K562 (cell line): ENCODE measurements around the gene SLC25A45. TPM values are rescaled to one million over a fixed set of nuclear protein-coding genes. Genes with fewer than 3 reads are reported as not detected.

Source experiments
- ATF7 ChIP-seq: fragments of 450-650 bp; IDR thresholded peaks from 2 replicates; pipeline ENCODE4 v1.7.1; 2014; ENCODE audit warnings: mild to moderate bottlenecking, moderate library complexity
- CEBPB ChIP-seq: fragments of 450-650 bp; IDR thresholded peaks from 2 replicates; pipeline ENCODE4 v1.6.1; 2016; ENCODE audit warnings: missing genetic modification characterization, missing compliant biosample characterization
- CEBPG ChIP-seq, 3 experiments: fragments of 200-800 bp in 1 of 3; sonication (Bioruptor generic) in 1 of 3; sonication (generic) in 1 of 3; formaldehyde crosslinking in 1 of 3; IDR thresholded peaks in 2 of 3; conservative IDR thresholded peaks in 1 of 3; 2 replicates each; pipeline versions ENCODE4 v1.6.1 to v1.8.0; 2016 to 2022; ENCODE audit warnings: missing compliant biosample characterization in 2 of 3, missing genetic modification characterization in 2 of 3, mild to moderate bottlenecking in 1 of 3, missing genetic modification reagents in 1 of 3
- ERF ChIP-seq: fragments of 450-650 bp; formaldehyde crosslinking; IDR thresholded peaks from 2 replicates; pipeline ENCODE4 v1.4.0; 2020; ENCODE audit warnings: mild to moderate bottlenecking, mixed read lengths
- SUPT5H ChIP-seq: fragments of 450-650 bp; IDR thresholded peaks from 2 replicates; pipeline ENCODE4 v1.6.1; 2016
- TCF3 ChIP-seq: sonication (generic); formaldehyde crosslinking; IDR thresholded peaks from 2 replicates; pipeline ENCODE4 v1.4.0; 2020; ENCODE audit warnings: mild to moderate bottlenecking, missing genetic modification reagents
- ZC3H4 ChIP-seq: sonication (generic); formaldehyde crosslinking; IDR thresholded peaks from 2 replicates; pipeline ENCODE4 v1.9.0; 2021; ENCODE audit warnings: missing genetic modification reagents, borderline replicate concordance
- ZNF384 ChIP-seq: IDR thresholded peaks from 2 replicates; pipeline ENCODE4 v1.6.1; 2012; ENCODE audit warnings: low read depth, low read length, improper control_type of control experiment
- ZNF696 ChIP-seq: fragments of 250-450 bp; sonication (Bioruptor Pico); conservative IDR thresholded peaks from 2 replicates; pipeline ENCODE4 v1.4.0; 2020; ENCODE audit warnings: mild to moderate bottlenecking, moderate library complexity
- polyA plus RNA-seq, 8 experiments: library from polyadenylated mRNA; depleted of rRNA in 4 of 8; stranded (reverse) in 5 of 8; unstranded in 3 of 8; fragments of >200 nt; fragmentation: Nextera tagmentation in 2 of 8; fragmentation: Illumina TruSeq in 1 of 8; extraction: Ambion mirVana in 2 of 8; extraction: Trizol in 1 of 8; gene quantifications; 2 replicates each; pipeline versions ENCODE4 v1.2.1 to v1.2.3, GENCODE V29; 2011 to 2014; ENCODE audit warnings: inconsistent platforms in 1 of 8, missing spikeins in 1 of 8
- total RNA-seq, 7 experiments: library from RNA; depleted of rRNA in 6 of 7; stranded (reverse); fragments of >200 nt in 6 of 7; fragmentation: Illumina TruSeq in 2 of 7; extraction: Trizol in 2 of 7; gene quantifications; 2 replicates each; pipeline versions ENCODE4 v1.2.1 to v1.2.3, GENCODE V29; 2011 to 2021; ENCODE audit warnings: low replicate concordance in 1 of 7
- TF ChIP-seq, protein P1 (sequence below), 2 experiments: fragments of 450-650 bp; formaldehyde crosslinking in 1 of 2; IDR thresholded peaks; 2 replicates each; pipeline versions ENCODE4 v1.4.0 to v1.6.1; 2014 to 2020; ENCODE audit warnings: mild to moderate bottlenecking in 2 of 2, borderline replicate concordance in 1 of 2, low read depth in 1 of 2
- TF ChIP-seq, protein P2 (sequence below), 2 experiments: IDR thresholded peaks; 2 replicates each; pipeline ENCODE4 v1.6.1; 2012; ENCODE audit warnings: improper control_type of control experiment in 2 of 2, low read depth in 2 of 2, low read length in 2 of 2, borderline replicate concordance in 1 of 2
- TF ChIP-seq, protein P3 (sequence below): sonication (generic); formaldehyde crosslinking; IDR thresholded peaks from 2 replicates; pipeline ENCODE4 v1.8.0; 2022; ENCODE audit warnings: missing genetic modification reagents, mild to moderate bottlenecking, borderline replicate concordance
- TF ChIP-seq, protein P4 (sequence below): fragments of 250-450 bp; sonication (Bioruptor Pico); IDR thresholded peaks from 2 replicates; pipeline ENCODE4 v1.4.0; 2020

Gene SLC25A45
- total and polyA plus RNA-seq, 9 of the 15 experiments (the other 6 are each of a cell fraction or from before 2014, with no cell fraction given) = 0.15 to 2.3 (median 0.68) TPM

DNA sequence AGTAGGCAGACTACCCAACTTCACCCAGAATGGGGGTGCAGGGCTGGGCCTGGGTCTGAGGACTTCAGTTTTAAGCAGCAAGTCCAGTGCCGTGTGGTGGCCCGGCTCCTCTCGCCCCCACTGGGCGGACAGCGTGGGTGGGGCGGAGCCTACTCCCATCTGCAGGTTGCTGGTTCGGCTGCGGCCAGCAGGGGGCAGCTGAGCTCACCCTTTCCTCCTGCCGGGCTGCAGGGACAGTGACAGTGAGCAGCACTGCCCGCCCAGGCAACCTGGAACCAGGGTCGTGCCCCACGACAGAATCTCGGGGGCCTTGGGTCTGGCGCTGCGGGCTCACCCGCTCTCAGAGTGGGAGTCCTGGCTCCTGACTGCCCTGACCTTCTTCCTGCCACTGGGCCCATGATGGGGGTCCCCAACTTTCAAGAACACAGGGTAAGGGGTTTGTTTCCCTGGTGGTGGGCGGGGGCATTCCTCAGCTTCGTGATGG is 33.9 kb upstream of the SLC25A45 start (continued):
- TF ChIP-seq, protein P1, sequence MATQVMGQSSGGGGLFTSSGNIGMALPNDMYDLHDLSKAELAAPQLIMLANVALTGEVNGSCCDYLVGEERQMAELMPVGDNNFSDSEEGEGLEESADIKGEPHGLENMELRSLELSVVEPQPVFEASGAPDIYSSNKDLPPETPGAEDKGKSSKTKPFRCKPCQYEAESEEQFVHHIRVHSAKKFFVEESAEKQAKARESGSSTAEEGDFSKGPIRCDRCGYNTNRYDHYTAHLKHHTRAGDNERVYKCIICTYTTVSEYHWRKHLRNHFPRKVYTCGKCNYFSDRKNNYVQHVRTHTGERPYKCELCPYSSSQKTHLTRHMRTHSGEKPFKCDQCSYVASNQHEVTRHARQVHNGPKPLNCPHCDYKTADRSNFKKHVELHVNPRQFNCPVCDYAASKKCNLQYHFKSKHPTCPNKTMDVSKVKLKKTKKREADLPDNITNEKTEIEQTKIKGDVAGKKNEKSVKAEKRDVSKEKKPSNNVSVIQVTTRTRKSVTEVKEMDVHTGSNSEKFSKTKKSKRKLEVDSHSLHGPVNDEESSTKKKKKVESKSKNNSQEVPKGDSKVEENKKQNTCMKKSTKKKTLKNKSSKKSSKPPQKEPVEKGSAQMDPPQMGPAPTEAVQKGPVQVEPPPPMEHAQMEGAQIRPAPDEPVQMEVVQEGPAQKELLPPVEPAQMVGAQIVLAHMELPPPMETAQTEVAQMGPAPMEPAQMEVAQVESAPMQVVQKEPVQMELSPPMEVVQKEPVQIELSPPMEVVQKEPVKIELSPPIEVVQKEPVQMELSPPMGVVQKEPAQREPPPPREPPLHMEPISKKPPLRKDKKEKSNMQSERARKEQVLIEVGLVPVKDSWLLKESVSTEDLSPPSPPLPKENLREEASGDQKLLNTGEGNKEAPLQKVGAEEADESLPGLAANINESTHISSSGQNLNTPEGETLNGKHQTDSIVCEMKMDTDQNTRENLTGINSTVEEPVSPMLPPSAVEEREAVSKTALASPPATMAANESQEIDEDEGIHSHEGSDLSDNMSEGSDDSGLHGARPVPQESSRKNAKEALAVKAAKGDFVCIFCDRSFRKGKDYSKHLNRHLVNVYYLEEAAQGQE (IDR thresholded peaks at IDR 0.05; ENCODE audit: borderline replicate concordance) = peak; percentile 96
- TF ChIP-seq, protein P1 (CRISPR knock-in tag; IDR thresholded peaks at IDR 0.05; ENCODE audit: low read depth) = no peak; the same call in 1 of the 2 replicates
- TF ChIP-seq ZNF384 = peak; percentile 12; the same call in 1 of the 2 replicates
- TF ChIP-seq, protein P2, sequence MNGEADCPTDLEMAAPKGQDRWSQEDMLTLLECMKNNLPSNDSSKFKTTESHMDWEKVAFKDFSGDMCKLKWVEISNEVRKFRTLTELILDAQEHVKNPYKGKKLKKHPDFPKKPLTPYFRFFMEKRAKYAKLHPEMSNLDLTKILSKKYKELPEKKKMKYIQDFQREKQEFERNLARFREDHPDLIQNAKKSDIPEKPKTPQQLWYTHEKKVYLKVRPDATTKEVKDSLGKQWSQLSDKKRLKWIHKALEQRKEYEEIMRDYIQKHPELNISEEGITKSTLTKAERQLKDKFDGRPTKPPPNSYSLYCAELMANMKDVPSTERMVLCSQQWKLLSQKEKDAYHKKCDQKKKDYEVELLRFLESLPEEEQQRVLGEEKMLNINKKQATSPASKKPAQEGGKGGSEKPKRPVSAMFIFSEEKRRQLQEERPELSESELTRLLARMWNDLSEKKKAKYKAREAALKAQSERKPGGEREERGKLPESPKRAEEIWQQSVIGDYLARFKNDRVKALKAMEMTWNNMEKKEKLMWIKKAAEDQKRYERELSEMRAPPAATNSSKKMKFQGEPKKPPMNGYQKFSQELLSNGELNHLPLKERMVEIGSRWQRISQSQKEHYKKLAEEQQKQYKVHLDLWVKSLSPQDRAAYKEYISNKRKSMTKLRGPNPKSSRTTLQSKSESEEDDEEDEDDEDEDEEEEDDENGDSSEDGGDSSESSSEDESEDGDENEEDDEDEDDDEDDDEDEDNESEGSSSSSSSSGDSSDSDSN (IDR thresholded peaks at IDR 0.05; ENCODE audit: borderline replicate concordance in 1 of 2, low read depth in 2 of 2, low read length in 2 of 2) = no peak
- TF ChIP-seq CEBPG (CRISPR knock-in tag; IDR thresholded peaks at IDR 0.05) = no peak
- no peak for TF ChIP-seq CEBPG (tag; conservative IDR thresholded peaks at IDR 0.05 in 1 of 2, IDR thresholded peaks at IDR 0.05 in 1 of 2)
- TF ChIP-seq, protein P3, sequence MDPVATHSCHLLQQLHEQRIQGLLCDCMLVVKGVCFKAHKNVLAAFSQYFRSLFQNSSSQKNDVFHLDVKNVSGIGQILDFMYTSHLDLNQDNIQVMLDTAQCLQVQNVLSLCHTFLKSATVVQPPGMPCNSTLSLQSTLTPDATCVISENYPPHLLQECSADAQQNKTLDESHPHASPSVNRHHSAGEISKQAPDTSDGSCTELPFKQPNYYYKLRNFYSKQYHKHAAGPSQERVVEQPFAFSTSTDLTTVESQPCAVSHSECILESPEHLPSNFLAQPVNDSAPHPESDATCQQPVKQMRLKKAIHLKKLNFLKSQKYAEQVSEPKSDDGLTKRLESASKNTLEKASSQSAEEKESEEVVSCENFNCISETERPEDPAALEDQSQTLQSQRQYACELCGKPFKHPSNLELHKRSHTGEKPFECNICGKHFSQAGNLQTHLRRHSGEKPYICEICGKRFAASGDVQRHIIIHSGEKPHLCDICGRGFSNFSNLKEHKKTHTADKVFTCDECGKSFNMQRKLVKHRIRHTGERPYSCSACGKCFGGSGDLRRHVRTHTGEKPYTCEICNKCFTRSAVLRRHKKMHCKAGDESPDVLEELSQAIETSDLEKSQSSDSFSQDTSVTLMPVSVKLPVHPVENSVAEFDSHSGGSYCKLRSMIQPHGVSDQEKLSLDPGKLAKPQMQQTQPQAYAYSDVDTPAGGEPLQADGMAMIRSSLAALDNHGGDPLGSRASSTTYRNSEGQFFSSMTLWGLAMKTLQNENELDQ (CRISPR knock-in tag) = no peak
- peak; percentile 71; the same call in 1 of the 2 replicates for TF ChIP-seq ATF7
- TF ChIP-seq ZC3H4 (CRISPR knock-in tag) = no peak
- peak; percentile 70; the same call in 1 of the 2 replicates for TF ChIP-seq ERF (CRISPR knock-in tag)
- TF ChIP-seq, protein P4, sequence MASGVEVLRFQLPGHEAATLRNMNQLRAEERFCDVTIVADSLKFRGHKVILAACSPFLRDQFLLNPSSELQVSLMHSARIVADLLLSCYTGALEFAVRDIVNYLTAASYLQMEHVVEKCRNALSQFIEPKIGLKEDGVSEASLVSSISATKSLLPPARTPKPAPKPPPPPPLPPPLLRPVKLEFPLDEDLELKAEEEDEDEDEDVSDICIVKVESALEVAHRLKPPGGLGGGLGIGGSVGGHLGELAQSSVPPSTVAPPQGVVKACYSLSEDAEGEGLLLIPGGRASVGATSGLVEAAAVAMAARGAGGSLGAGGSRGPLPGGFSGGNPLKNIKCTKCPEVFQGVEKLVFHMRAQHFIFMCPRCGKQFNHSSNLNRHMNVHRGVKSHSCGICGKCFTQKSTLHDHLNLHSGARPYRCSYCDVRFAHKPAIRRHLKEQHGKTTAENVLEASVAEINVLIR (CRISPR knock-in tag) = no peak
- TF ChIP-seq SUPT5H = no peak
- TF ChIP-seq CEBPB (tag) = no peak
- no peak; the same call in 1 of the 2 replicates for TF ChIP-seq TCF3 (CRISPR knock-in tag)
- no peak for TF ChIP-seq ZNF696 (CRISPR knock-in tag)
